ENCODE data around the gene MLXIP.
"Not testable (repeated sequence)": the region's sequence is repeated elsewhere in the genome, so short reads cannot be mapped to it uniquely, and the experiment has no call there.

DNA sequence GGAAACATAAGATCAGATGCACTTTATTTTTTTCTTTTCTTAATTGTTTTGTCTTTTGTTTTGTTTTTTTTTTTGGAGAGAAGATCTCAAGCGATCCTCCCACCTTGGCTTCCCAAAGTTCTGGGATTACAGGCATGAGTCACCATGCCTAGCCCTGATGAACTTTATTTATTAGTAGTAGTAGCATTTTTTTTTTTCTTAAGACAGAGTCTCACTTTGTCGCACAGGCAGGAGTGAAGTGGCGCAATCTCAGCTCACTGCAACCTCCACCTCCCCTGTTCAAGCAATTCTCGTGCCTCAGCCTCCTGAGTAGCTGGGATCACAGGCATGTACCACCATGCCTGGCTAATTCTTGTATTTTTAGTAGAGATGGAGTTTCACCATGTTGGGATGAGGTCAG lies 97.9 kb downstream of the MLXIP start:
- TF ChIP-seq, protein P1, sequence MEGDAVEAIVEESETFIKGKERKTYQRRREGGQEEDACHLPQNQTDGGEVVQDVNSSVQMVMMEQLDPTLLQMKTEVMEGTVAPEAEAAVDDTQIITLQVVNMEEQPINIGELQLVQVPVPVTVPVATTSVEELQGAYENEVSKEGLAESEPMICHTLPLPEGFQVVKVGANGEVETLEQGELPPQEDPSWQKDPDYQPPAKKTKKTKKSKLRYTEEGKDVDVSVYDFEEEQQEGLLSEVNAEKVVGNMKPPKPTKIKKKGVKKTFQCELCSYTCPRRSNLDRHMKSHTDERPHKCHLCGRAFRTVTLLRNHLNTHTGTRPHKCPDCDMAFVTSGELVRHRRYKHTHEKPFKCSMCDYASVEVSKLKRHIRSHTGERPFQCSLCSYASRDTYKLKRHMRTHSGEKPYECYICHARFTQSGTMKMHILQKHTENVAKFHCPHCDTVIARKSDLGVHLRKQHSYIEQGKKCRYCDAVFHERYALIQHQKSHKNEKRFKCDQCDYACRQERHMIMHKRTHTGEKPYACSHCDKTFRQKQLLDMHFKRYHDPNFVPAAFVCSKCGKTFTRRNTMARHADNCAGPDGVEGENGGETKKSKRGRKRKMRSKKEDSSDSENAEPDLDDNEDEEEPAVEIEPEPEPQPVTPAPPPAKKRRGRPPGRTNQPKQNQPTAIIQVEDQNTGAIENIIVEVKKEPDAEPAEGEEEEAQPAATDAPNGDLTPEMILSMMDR (conservative IDR thresholded peaks at IDR 0.05; ENCODE audit: low read length), result not testable (repeated sequence)
- TF ChIP-seq EZH2phosphoT487 (IDR thresholded peaks at IDR 0.05; ENCODE audit: borderline replicate concordance, low read depth, low read length), result not testable (repeated sequence)

All from OCI-LY7 (cell line).